Neural cell (in vitro differentiated cells): Measurements from ENCODE around the gene TFDP1. TPM values are rescaled to one million over a fixed set of nuclear protein-coding genes. Genes with fewer than 3 reads are reported as not detected.

Experiments used
- H2AFZ ChIP-seq: fragments of 200-600, 300-800 bp; sonication (generic), shearing (Covaris generic); 2 replicates; pipeline ENCODE4 v1.6.0; 2014; ENCODE audit warnings: low read depth, mild to moderate bottlenecking, antibody characterized with exemption, low read length, moderate library complexity
- H3F3A ChIP-seq: fragments of 200-600 bp; shearing (Covaris generic); 2 replicates; pipeline ENCODE4 v1.6.1; 2016; ENCODE audit warnings: mild to moderate bottlenecking, moderate library complexity, mixed read lengths, antibody characterized with exemption, low read length; ENCODE audit not compliant: insufficient read depth, poor library complexity, severe bottlenecking
- H3K27ac ChIP-seq: fragments of 200-600, 300-800 bp; sonication (generic), shearing (Covaris generic); 2 replicates; pipeline ENCODE4 v1.5.1; 2014; ENCODE audit warnings: mild to moderate bottlenecking, low read length, moderate library complexity
- H3K27me3 ChIP-seq: fragments of 300-800, 200-600 bp; sonication (generic), shearing (Covaris generic); 2 replicates; pipeline ENCODE4 v1.6.0; 2014; ENCODE audit warnings: mild to moderate bottlenecking, low read depth, low read length, moderate library complexity; ENCODE audit not compliant: insufficient read depth
- H3K36me3 ChIP-seq: fragments of 300-800, 200-600 bp; sonication (generic), shearing (Covaris generic); 2 replicates; pipeline ENCODE4 v1.5.1; 2014; ENCODE audit warnings: mild to moderate bottlenecking, antibody characterized with exemption, low read length, moderate library complexity; ENCODE audit not compliant: insufficient read depth
- H3K4me2 ChIP-seq: fragments of 300-800, 200-600 bp; sonication (generic), shearing (Covaris generic); 2 replicates; pipeline ENCODE4 v1.6.0; 2014; ENCODE audit warnings: mild to moderate bottlenecking, low read length
- H3K4me3 ChIP-seq: fragments of 300-800, 200-600 bp; sonication (generic), shearing (Covaris generic); 2 replicates; pipeline ENCODE4 v1.5.1; 2014; ENCODE audit warnings: mild to moderate bottlenecking, low read length, moderate library complexity
- H3K79me2 ChIP-seq: fragments of 200-600 bp; shearing (Covaris generic); replicated peaks from 2 replicates; pipeline ENCODE4 v1.6.0; 2014; ENCODE audit warnings: mild to moderate bottlenecking, low read length, moderate library complexity; ENCODE audit not compliant: insufficient read depth
- H3K9ac ChIP-seq: fragments of 300-800, 200-600 bp; sonication (generic), shearing (Covaris generic); 2 replicates; pipeline ENCODE4 v1.6.1; 2016; ENCODE audit warnings: mild to moderate bottlenecking, low read length, mixed read lengths
- H3K9me2 ChIP-seq: fragments of 200-600 bp; shearing (Covaris generic); 2 replicates; pipeline ENCODE4 v1.6.1; 2016; ENCODE audit warnings: mild to moderate bottlenecking, low read length, mixed read lengths; ENCODE audit not compliant: insufficient read depth
- H3K9me3 ChIP-seq: fragments of 200-600, 300-800 bp; sonication (generic), shearing (Covaris generic); 2 replicates; pipeline ENCODE4 v1.6.1; 2016; ENCODE audit warnings: mild to moderate bottlenecking, mixed run types, low read length, moderate library complexity, mixed read lengths
- H4K20me1 ChIP-seq: fragments of 200-600 bp; shearing (Covaris generic); 2 replicates; pipeline ENCODE4 v1.6.1; 2016; ENCODE audit warnings: mild to moderate bottlenecking, mixed run types; ENCODE audit not compliant: insufficient read depth
- EP300 ChIP-seq: fragments of 450-650 bp; conservative IDR thresholded peaks from 2 replicates; pipeline ENCODE4 v1.6.1; 2014; ENCODE audit warnings: antibody characterized with exemption, mild to moderate bottlenecking, moderate library complexity; ENCODE audit not compliant: poor library complexity, severe bottlenecking
- EZH2 ChIP-seq: fragments of 200-600, 300-800 bp; shearing (Covaris generic), sonication (generic); IDR thresholded peaks from 2 replicates; pipeline ENCODE4 v1.6.1; 2014; ENCODE audit warnings: antibody characterized with exemption, low read length, borderline replicate concordance, mild to moderate bottlenecking; ENCODE audit not compliant: insufficient read depth, poor library complexity, severe bottlenecking
- MXI1 ChIP-seq: fragments of 450-650 bp; conservative IDR thresholded peaks from 2 replicates; pipeline ENCODE4 v1.6.1; 2014; ENCODE audit warnings: antibody characterized with exemption, mild to moderate bottlenecking; ENCODE audit not compliant: poor library complexity, severe bottlenecking
- POLR2AphosphoS5 ChIP-seq: IDR thresholded peaks from 2 replicates; pipeline ENCODE4 v1.6.1; 2012
- RAD21 ChIP-seq: fragments of 450-650 bp; conservative IDR thresholded peaks from 2 replicates; pipeline ENCODE4 v1.6.1; 2014; ENCODE audit warnings: antibody characterized with exemption, mild to moderate bottlenecking, moderate library complexity
- REST ChIP-seq: IDR thresholded peaks from 2 replicates; pipeline ENCODE4 v1.6.1; 2012; ENCODE audit warnings: borderline replicate concordance
- SMC3 ChIP-seq: fragments of 450-650 bp; conservative IDR thresholded peaks from 2 replicates; pipeline ENCODE4 v1.6.1; 2014; ENCODE audit warnings: antibody characterized with exemption, mild to moderate bottlenecking, moderate library complexity; ENCODE audit not compliant: poor library complexity
- polyA plus RNA-seq: library from polyadenylated mRNA; depleted of rRNA; stranded (reverse); fragments of >200 nt; gene quantifications from 2 replicates; pipeline ENCODE4 v1.2.3, GENCODE V29; 2014
- TF ChIP-seq, protein P1 (sequence below): fragments of 450-650 bp; IDR thresholded peaks from 2 replicates; pipeline ENCODE4 v1.5.1; 2014; ENCODE audit warnings: antibody characterized with exemption, mild to moderate bottlenecking, moderate library complexity; ENCODE audit not compliant: poor library complexity, severe bottlenecking

Gene TFDP1
- polyA plus RNA-seq, 1 donor from 2014 or later = 81.2 TPM

DNA sequence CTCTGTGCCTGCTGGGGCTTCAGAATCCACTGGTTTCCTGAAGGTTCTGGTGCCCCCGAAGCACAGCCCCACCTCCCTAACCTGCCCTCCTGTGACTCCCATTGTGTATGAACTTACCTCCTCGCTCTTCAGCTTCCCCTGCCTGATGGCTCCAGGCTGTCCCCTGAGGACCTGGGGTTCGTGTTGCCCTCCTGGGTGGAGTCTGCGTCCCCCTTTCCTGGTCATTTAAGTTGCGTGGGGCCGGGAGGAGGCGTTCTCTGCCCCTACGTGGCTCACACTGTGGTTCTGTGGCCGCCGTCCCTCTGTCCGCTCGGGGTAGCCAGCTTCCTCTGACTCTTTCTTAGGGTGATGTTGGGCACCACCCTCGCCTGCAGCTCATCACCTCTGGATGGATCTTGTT lies 13.9 kb downstream of the TFDP1 start:
- H3K36me3 ChIP-seq = peaks cover 4% of the 10 kb centered on the region

DNA sequence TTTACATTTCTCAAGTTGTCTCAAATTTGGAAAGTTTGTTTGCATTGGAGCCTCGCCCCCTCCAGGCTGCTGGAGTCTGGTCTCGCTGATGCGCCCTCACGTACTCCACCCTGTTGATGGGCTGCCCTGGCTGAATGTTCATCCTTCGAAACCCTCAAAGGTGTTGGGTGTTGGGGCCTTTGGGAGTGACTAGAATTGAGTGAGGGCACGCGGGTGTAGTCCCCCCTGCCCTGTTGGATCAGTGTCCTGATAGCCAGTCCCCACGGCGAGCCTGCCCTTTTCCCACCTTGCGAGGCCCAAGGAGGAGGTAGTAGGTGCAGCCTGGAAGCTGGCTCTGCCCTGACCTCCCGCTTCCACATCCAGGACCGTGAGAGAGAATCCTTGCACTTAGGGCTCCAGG lies 14.8 kb downstream of the TFDP1 start:
- TF ChIP-seq EP300 (no peak), REST (no peak), POLR2AphosphoS5 (no peak), RAD21 (no peak), EZH2 (no peak), MXI1 (no peak), SMC3 (no peak)
- TF ChIP-seq, protein P1, sequence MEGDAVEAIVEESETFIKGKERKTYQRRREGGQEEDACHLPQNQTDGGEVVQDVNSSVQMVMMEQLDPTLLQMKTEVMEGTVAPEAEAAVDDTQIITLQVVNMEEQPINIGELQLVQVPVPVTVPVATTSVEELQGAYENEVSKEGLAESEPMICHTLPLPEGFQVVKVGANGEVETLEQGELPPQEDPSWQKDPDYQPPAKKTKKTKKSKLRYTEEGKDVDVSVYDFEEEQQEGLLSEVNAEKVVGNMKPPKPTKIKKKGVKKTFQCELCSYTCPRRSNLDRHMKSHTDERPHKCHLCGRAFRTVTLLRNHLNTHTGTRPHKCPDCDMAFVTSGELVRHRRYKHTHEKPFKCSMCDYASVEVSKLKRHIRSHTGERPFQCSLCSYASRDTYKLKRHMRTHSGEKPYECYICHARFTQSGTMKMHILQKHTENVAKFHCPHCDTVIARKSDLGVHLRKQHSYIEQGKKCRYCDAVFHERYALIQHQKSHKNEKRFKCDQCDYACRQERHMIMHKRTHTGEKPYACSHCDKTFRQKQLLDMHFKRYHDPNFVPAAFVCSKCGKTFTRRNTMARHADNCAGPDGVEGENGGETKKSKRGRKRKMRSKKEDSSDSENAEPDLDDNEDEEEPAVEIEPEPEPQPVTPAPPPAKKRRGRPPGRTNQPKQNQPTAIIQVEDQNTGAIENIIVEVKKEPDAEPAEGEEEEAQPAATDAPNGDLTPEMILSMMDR = no peak
- Histone ChIP-seq H4K20me1 (no peaks in the 10 kb centered on the region), H3K36me3 (peaks cover 4% of the 10 kb centered on the region)

More for the DNA sequence above, 13.9 kb downstream of the TFDP1 start:
- H3K79me2 ChIP-seq = peaks cover 10% of the 10 kb centered on the region
- H3K9me3 ChIP-seq = peaks cover 13% of the 10 kb centered on the region
- H3K4me3 ChIP-seq = no peak overlapping the region
- H3K27ac ChIP-seq = no peak overlapping the region
- H3K4me2 ChIP-seq = no peak overlapping the region
- no peaks in the 10 kb centered on the region for H4K20me1 ChIP-seq
- no peaks in the 10 kb centered on the region for H3F3A ChIP-seq
- no peaks in the 10 kb centered on the region for H3K27me3 ChIP-seq
- TF ChIP-seq, protein P1 = no peak
- TF ChIP-seq EZH2 (no peak), EP300 (no peak), POLR2AphosphoS5 (no peak), RAD21 (no peak)
- H3K9ac ChIP-seq = no peak overlapping the region
- H3K9me2 ChIP-seq = no peaks in the 10 kb centered on the region
- no peak overlapping the region for H2AFZ ChIP-seq

More for the DNA sequence above, 14.8 kb downstream of the TFDP1 start:
- Histone ChIP-seq H3K9me2 (no peaks in the 10 kb centered on the region), H3K9me3 (peaks cover 13% of the 10 kb centered on the region), H3F3A (no peaks in the 10 kb centered on the region), H3K27ac (no peak overlapping the region), H3K27me3 (no peaks in the 10 kb centered on the region), H3K4me2 (no peak overlapping the region), H3K4me3 (no peak overlapping the region), H3K9ac (no peak overlapping the region), H2AFZ (no peak overlapping the region), H3K79me2 (peaks cover 15% of the 10 kb centered on the region)
